Head of caudate nucleus (tissue), 42 donors: ENCODE results near the gene PKNOX1.
"Not testable (repeated sequence)": the region's sequence is repeated elsewhere in the genome, so short reads cannot be mapped to it uniquely, and the experiment has no call there.

Experiments used
- DNase-seq, 42 donors: peaks; one replicate each; pipeline versions ENCODE4 v3.0.0 to v3.0.0-alpha.2; 2020 to 2021; ENCODE audit warnings: mixed read lengths in 7 of 42
- intact Hi-C: fragments of 100-400 bp; cut with DNase I; formaldehyde crosslinking; loops from one replicate; pipeline ENCODE4 v1.15.0; 2022

The PKNOX1 gene

GRCh38 chr21:43074401-43075169, 100.2 kb downstream of the PKNOX1 start:
- DNase-seq, intact Hi-C loops: not testable (repeated sequence)

GRCh38 chr21:43075170-43076022, 101.0 kb downstream of the PKNOX1 start, which contains the start of gene CBS:
Gene CBS (minus strand): TSS chr21:43075835. CDS start chr21:43072193, 3,642 bp downstream.
- DNase-seq, intact Hi-C loops: not testable (repeated sequence)

GRCh38 chr21:43076023-43076637, 101.8 kb downstream of the PKNOX1 start:
- intact Hi-C loops, DNase-seq: not testable (repeated sequence)

GRCh38 chr21:43076643-43077042, 102.3 kb downstream of the PKNOX1 start:
- DNase-seq = peak in 4 of 42 donors; percentile 6 to 36 (median 18)
- intact Hi-C loops = not testable (repeated sequence)

GRCh38 chr21:43082587-43083300, 108.4 kb downstream of the PKNOX1 start:
- DNase-seq, intact Hi-C loops: not testable (repeated sequence)
